T-helper 2 cell (primary cell): ENCODE results near the gene UCP1.
A peak's percentile ranks its signal among the peaks of the same experiment; 100 is the strongest.
"Not testable (repeated sequence)": the region's sequence is repeated elsewhere in the genome, so short reads cannot be mapped to it uniquely, and the experiment has no call there.

Source experiments
- DNase-seq, 5 experiments: peaks; one replicate each; pipeline versions ENCODE4 v3.0.0 to v3.0.0-alpha.2; 2012 to 2022

UCP1 gene

DNA sequence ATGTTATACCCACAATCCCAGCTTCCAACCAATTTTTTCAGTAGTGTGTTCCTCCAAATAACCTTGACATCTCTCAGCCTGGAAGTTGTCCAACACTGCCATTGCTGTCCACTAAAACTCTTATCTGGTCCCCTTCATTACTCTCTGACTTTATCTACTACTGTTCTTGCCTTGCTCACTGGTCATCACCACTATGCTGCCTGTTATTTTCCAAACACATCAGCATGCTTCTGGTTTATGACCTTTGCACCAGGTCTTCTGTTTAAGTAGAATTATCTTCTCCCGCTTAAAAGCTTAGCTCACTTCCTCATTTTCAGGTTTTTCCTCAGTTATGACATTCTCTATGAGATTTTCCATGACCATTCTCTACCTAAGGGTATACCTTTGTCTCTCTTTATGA is 39.3 kb downstream of the UCP1 start:
- no peak for DNase-seq

- peak; percentile 94 to 99 (median 96) for DNase-seq
Observed at GRCh38 chr4:140523857-140524742, 44.7 kb downstream of the UCP1 start, which contains the start of gene ELMOD2. TSS of gene ELMOD2 (plus strand) at chr4:140524168. CDS start at chr4:140525429, 1,261 bp downstream.

DNA sequence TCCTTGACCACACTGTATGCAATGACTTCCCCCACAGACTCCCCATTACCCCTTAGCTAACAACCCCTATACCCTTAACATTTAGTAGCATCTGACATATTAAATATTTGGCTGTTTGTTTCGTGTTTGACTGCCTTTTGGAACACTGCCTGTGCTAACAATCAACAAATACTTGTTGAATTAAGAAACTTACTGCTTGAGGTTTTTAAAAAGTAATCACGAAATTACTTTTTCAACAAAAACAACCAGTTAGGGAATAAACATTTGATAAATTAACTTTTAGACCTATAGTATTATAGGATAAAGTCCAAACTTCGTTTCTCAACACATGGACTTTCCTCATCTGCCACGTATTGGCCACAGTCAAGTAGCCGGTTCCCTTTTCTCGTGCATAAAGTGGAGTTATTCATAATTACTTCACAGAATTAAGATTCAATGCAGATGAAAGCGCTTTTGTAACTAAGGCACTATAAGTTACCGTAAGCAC is 45.3 kb downstream of the UCP1 start:
- no peak for DNase-seq

DNA sequence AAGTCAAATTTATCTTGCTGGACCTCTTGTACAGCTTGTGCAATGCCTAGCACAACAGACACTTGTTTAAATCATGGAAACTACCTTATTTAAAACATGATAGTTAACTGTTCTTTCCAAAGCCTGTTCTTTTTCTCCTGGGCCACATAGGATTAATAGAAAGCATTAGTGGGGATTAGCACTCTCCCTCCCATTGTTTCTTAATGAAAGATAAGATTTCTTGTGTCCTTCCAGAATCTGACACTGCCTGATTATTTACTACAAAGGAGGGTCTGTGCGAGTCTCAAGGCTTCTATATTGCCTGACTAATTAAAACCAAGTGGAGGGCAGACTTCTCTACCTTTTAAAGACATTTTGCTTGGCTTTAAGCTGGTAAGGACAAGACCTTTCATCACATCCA is 53.3 kb downstream of the UCP1 start:
- no peak for DNase-seq

GRCh38 chr4:140513765-140514164 is 55.0 kb downstream of the UCP1 start:
- DNase-seq = not testable (repeated sequence)
